Stomach (tissue), 9 donors: ENCODE data around the gene BABAM2. TPM values are rescaled to one million over a fixed set of nuclear protein-coding genes. Genes with fewer than 3 reads are reported as not detected.

Experiments used
- DNase-seq, 2 donors: peaks; one replicate each; pipeline versions ENCODE4 v3.0.0 to v3.0.0-alpha.2; 2013 to 2019
- H3K27ac ChIP-seq, 5 donors: fragments of 200-600 bp in 4 of 5; sonication (generic) in 4 of 5; one replicate each; pipeline ENCODE4 v1.5.1; 2013 to 2019; ENCODE audit warnings: mild to moderate bottlenecking in 1 of 5, moderate library complexity in 1 of 5
- H3K27me3 ChIP-seq, 3 donors: fragments of 200-600 bp; sonication (generic); one replicate each; pipeline ENCODE4 v1.5.1; 2017 to 2019; ENCODE audit warnings: mixed run types in 1 of 3
- H3K36me3 ChIP-seq, 4 donors: fragments of 200-600 bp; sonication (generic); 1 replicate in 3 of 4; 2 replicates in 1 of 4; pipeline ENCODE4 v1.5.1; 2016 to 2019
- H3K4me1 ChIP-seq, 4 donors: fragments of 200-600 bp; sonication (generic); one replicate each; pipeline ENCODE4 v1.5.1; 2016 to 2019
- H3K4me3 ChIP-seq, 4 donors: fragments of 200-600 bp; sonication (generic) in 3 of 4; one replicate each; pipeline ENCODE4 v1.5.1; 2016 to 2019; ENCODE audit warnings: mild to moderate bottlenecking in 1 of 4
- H3K9me3 ChIP-seq, 4 donors: fragments of 200-600 bp; sonication (generic); one replicate each; pipeline ENCODE4 v1.5.1; 2016 to 2019
- CTCF ChIP-seq, 7 experiments: fragments of 450-650 bp in 4 of 7; fragments of 200-600 bp in 3 of 7; sonication (generic) in 3 of 7; IDR thresholded peaks; one replicate each; pipeline ENCODE4 v1.5.1; 2016 to 2019; ENCODE audit warnings: antibody characterized with exemption in 7 of 7, control low read depth in 2 of 7, mild to moderate bottlenecking in 1 of 7
- EP300 ChIP-seq: sonication (generic); formaldehyde crosslinking; IDR thresholded peaks from one replicate; pipeline ENCODE4 v1.6.1; 2017; ENCODE audit warnings: antibody characterized with exemption
- POLR2A ChIP-seq, 4 donors: fragments of 450-650 bp; IDR thresholded peaks; one replicate each; pipeline ENCODE4 v1.6.1; 2016; ENCODE audit warnings: antibody characterized with exemption in 4 of 4, control low read depth in 2 of 4, mild to moderate bottlenecking in 1 of 4, moderate library complexity in 1 of 4
- POLR2AphosphoS5 ChIP-seq, 3 donors: sonication (generic); formaldehyde crosslinking; IDR thresholded peaks; one replicate each; pipeline ENCODE4 v1.6.1; 2016; ENCODE audit warnings: antibody characterized with exemption in 3 of 3
- WGBS, 5 donors: extraction: QIAGEN DNeasy Blood & Tissue Kit in 3 of 5; methylation state at CpG; one replicate each; pipeline versions ENCODE4 v1.1.5 to v1.1.7; 2013 to 2018; 5-methylcytosine and 5-hydroxymethylcytosine counted together
- intact Hi-C: fragments of 100-400 bp; cut with DNase I; formaldehyde crosslinking; loops from one replicate; pipeline ENCODE4 v1.15.1; 2023; ENCODE audit warnings: low total_unique reads
- polyA plus RNA-seq, 3 donors: library from polyadenylated mRNA; stranded (reverse); fragments of 200-250 nt; gene quantifications; one replicate each; pipeline ENCODE4 v1.2.3, GENCODE V29; 2013
- total RNA-seq, 5 donors: library from RNA; depleted of rRNA; stranded (reverse); fragments of >200 nt; gene quantifications; one replicate each; pipeline versions ENCODE4 v1.1.0 to v1.2.3, GENCODE V29; 2014 to 2016
- donor health status: healthy with polysubstance abuse.
- donor health status: Bipolar disorder and iron deficiency.
- donor health status: healthy.

The BABAM2 gene
- total and polyA plus RNA-seq, 8 donors = 14.2 to 41.4 (median 22.8) TPM

DNA sequence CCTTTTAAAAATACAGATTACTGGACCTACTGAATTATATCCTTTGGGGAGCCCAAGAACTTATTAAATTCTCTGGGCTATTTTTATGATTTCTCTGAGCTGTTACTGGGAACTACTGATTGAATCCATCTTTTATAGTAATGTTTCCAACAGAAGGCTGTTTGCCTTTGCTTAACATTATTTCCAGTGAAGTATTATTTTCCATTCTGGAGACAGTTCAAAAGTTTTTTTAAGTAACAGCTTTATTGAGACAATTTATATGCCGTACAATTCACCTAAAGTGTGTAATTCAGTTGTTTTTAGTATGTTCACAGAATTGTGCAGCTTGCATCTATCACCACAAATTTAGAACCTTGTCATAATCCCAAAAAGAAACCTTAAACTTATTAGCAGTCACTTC, 100.6 kb downstream of the BABAM2 start:
- Histone ChIP-seq H3K27me3 (no peaks in the 10 kb centered on the region), H3K9me3 (no peaks in the 10 kb centered on the region), H3K27ac (no peak overlapping the region), H3K4me1 (peaks cover 0 to 40% (median 12%) of the 10 kb centered on the region in 4 donors), H3K4me3 (no peak overlapping the region), H3K36me3 (peaks cover 0 to 6% (median 2%) of the 10 kb centered on the region in 4 donors)
- intact Hi-C loops = no loop called here
- DNase-seq = no peak
- WGBS, 5 donors = 64 to 91% (median 74%) methylated on average over 1 of the region's 1 CpG
- no peak for TF ChIP-seq POLR2A (IDR thresholded peaks at IDR 0.05)
- TF ChIP-seq CTCF (IDR thresholded peaks at IDR 0.05) = no peak
- no peak for TF ChIP-seq POLR2AphosphoS5 (IDR thresholded peaks at IDR 0.05)
- no peak for TF ChIP-seq EP300

- H3K4me3 ChIP-seq = no peak overlapping the region
- no peak for TF ChIP-seq CTCF (IDR thresholded peaks at IDR 0.05)
- H3K27ac ChIP-seq = no peak overlapping the region
- intact Hi-C loops = no loop called here
- peaks cover 0 to 24% (median 3%) of the 10 kb centered on the region in 4 donors for H3K4me1 ChIP-seq
- no peaks in the 10 kb centered on the region for H3K27me3 ChIP-seq
- no peaks in the 10 kb centered on the region for H3K9me3 ChIP-seq
- no peak for DNase-seq
- peaks cover 0 to 6% (median 2%) of the 10 kb centered on the region in 4 donors for H3K36me3 ChIP-seq
These were observed 102.4 kb downstream of the BABAM2 start for GRCh38 chr2:27992787-27993401.

GRCh38 chr2:27993402-27993787, 102.9 kb downstream of the BABAM2 start:
- Histone ChIP-seq H3K4me1 (peaks cover 0 to 19% (median under 1%) of the 10 kb centered on the region in 4 donors), H3K4me3 (no peak overlapping the region), H3K27ac (no peak overlapping the region), H3K36me3 (peaks cover 0 to 6% (median 2%) of the 10 kb centered on the region in 4 donors), H3K27me3 (no peaks in the 10 kb centered on the region), H3K9me3 (no peaks in the 10 kb centered on the region)
- 70 to 91% (median 77%) methylated on average over 1 of the region's 1 CpG for WGBS, 5 donors
- TF ChIP-seq POLR2AphosphoS5 (IDR thresholded peaks at IDR 0.05) (no peak), EP300 (no peak), POLR2A (IDR thresholded peaks at IDR 0.05) (no peak), CTCF (IDR thresholded peaks at IDR 0.05) (no peak)
- no peak for DNase-seq
- intact Hi-C loops = no loop called here

GRCh38 chr2:27993950-27994728, 103.6 kb downstream of the BABAM2 start:
- intact Hi-C loops = no loop called here
- Histone ChIP-seq H3K27me3 (no peaks in the 10 kb centered on the region), H3K36me3 (peaks cover 0 to 6% (median 2%) of the 10 kb centered on the region in 4 donors), H3K4me3 (no peak overlapping the region), H3K9me3 (no peaks in the 10 kb centered on the region), H3K27ac (no peak overlapping the region), H3K4me1 (peaks cover 0 to 12% (median 0%) of the 10 kb centered on the region in 4 donors)
- TF ChIP-seq EP300 (no peak), CTCF (IDR thresholded peaks at IDR 0.05) (no peak), POLR2AphosphoS5 (IDR thresholded peaks at IDR 0.05) (no peak), POLR2A (IDR thresholded peaks at IDR 0.05) (no peak)
- no peak for DNase-seq
- 85 to 95% (median 88%) methylated on average over 5 of the region's 5 CpGs for WGBS, 5 donors
